Measurements from ENCODE around the gene PSMA2. TPM values are rescaled to one million over a fixed set of nuclear protein-coding genes. Genes with fewer than 3 reads are reported as not detected.

Gene PSMA2
- total and polyA plus RNA-seq, 2 donors (not counting 1 experiment from before 2014, with no cell fraction given) = 27.2 to 161 TPM

DNA sequence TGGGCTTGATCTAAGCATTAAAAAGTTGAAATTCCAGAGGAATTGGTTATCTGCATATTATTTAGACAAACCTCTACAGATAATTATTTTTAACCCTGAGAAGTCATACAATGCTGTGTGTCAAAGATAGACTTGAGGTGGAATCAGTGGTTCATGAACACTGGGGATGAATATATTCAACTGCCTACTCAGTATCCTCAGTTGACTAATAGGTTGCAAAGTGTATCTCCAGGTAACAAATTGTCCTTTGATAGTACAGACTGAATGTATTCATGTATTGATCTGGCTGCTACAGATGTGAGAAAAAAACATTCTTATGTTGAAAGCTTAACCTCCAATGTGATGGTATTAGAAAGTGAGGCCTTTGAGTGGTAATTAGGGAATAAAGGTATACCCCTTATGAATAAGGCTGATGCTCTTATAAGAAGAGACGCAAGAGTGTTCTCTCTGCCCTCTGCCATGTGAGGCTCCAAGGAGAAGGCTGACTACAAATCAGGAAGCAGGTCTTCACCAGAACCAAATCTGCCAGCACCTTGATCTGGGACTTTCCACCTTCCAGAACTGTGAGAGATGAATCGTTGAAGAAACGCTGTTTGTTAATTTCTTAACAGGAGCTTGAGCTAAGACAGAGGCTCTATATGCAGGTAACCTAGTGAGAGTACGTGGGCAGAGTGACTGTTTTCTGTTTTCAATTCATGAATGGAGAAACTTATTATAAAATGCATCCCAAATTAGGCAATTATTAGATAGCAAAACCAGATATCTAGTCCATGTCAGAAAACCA lies 7.7 kb upstream of the PSMA2 start:
- H3K36me3 ChIP-seq (ENCODE audit: control insufficient read depth, insufficient read depth, low read length) = peaks cover 7% of the 10 kb centered on the region
- TF ChIP-seq EZH2 (IDR thresholded peaks at IDR 0.05; ENCODE audit: low read length, missing control alignments) = no peak
- no peak for TF ChIP-seq CTCF (conservative IDR thresholded peaks at IDR 0.05 in 1 of 2, IDR thresholded peaks at IDR 0.05 in 1 of 2; ENCODE audit: low read depth in 1 of 2, low read length in 2 of 2)
- no peaks in the 10 kb centered on the region for H3K27me3 ChIP-seq (ENCODE audit: control insufficient read depth, insufficient read depth, low read length)
- no peak overlapping the region for H3K9ac ChIP-seq (ENCODE audit: insufficient read depth, low read length)
- DNase-seq (ENCODE audit: low read depth in 2 of 2) = no peak
- H3K27ac ChIP-seq (ENCODE audit: insufficient read depth, low read length) = no peak overlapping the region
- H3K4me1 ChIP-seq (ENCODE audit: control insufficient read depth, extremely low read depth, insufficient read depth, low read length) = no peaks in the 10 kb centered on the region
- no peaks in the 10 kb centered on the region for H4K20me1 ChIP-seq (ENCODE audit: control insufficient read depth, extremely low read depth, insufficient read depth, low read length)
- H3K4me2 ChIP-seq (ENCODE audit: extremely low read depth, insufficient read depth, low read length) = no peak overlapping the region
- no peak overlapping the region for H2AFZ ChIP-seq (ENCODE audit: low read length)
- H3K4me3 ChIP-seq (replicated peaks in 1 of 4; ENCODE audit: control extremely low read depth in 1 of 4, insufficient read depth in 1 of 4, low read depth in 3 of 4, low read length in 4 of 4) = no peak overlapping the region
- H3K79me2 ChIP-seq (ENCODE audit: control insufficient read depth, insufficient read depth, low read length) = peaks cover 1% of the 10 kb centered on the region
- H3K9me3 ChIP-seq (ENCODE audit: control insufficient read depth, insufficient read depth, low read depth, low read length) = no peaks in the 10 kb centered on the region

- H3K9ac ChIP-seq (ENCODE audit: insufficient read depth, low read length) = no peak overlapping the region
- peaks cover 27% of the 10 kb centered on the region for H3K79me2 ChIP-seq (ENCODE audit: control insufficient read depth, insufficient read depth, low read length)
- peaks cover 7% of the 10 kb centered on the region for H3K36me3 ChIP-seq (ENCODE audit: control insufficient read depth, insufficient read depth, low read length)
These were observed 3.9 kb upstream of the PSMA2 start for GRCh38 chr7:42935861-42936260.

GRCh38 chr7:42934291-42934690 lies 2.3 kb upstream of the PSMA2 start:
- Histone ChIP-seq H3K9ac (ENCODE audit: insufficient read depth, low read length) (no peak overlapping the region), H2AFZ (ENCODE audit: low read length) (no peak overlapping the region), H3K4me3 (replicated peaks in 1 of 4; ENCODE audit: control extremely low read depth in 1 of 4, insufficient read depth in 1 of 4, low read depth in 3 of 4, low read length in 4 of 4) (peak overlapping the region in 1 of 4 experiments; percentile 15), H3K79me2 (ENCODE audit: control insufficient read depth, insufficient read depth, low read length) (peaks cover 43% of the 10 kb centered on the region), H3K27ac (ENCODE audit: insufficient read depth, low read length) (no peak overlapping the region), H4K20me1 (ENCODE audit: control insufficient read depth, extremely low read depth, insufficient read depth, low read length) (no peaks in the 10 kb centered on the region), H3K9me3 (ENCODE audit: control insufficient read depth, insufficient read depth, low read depth, low read length) (no peaks in the 10 kb centered on the region), H3K36me3 (ENCODE audit: control insufficient read depth, insufficient read depth, low read length) (peaks cover 7% of the 10 kb centered on the region), H3K4me2 (ENCODE audit: extremely low read depth, insufficient read depth, low read length) (no peak overlapping the region), H3K4me1 (ENCODE audit: control insufficient read depth, extremely low read depth, insufficient read depth, low read length) (peaks cover 2% of the 10 kb centered on the region), H3K27me3 (ENCODE audit: control insufficient read depth, insufficient read depth, low read length) (no peaks in the 10 kb centered on the region)
- TF ChIP-seq CTCF (conservative IDR thresholded peaks at IDR 0.05 in 1 of 2, IDR thresholded peaks at IDR 0.05 in 1 of 2; ENCODE audit: low read depth in 1 of 2, low read length in 2 of 2) (no peak), EZH2 (IDR thresholded peaks at IDR 0.05; ENCODE audit: low read length, missing control alignments) (no peak)
- DNase-seq (ENCODE audit: low read depth in 2 of 2) = no peak

More at GRCh38 chr7:42935861-42936260, 3.9 kb upstream of the PSMA2 start:
- Histone ChIP-seq H3K4me1 (ENCODE audit: control insufficient read depth, extremely low read depth, insufficient read depth, low read length) (no peaks in the 10 kb centered on the region), H3K27ac (ENCODE audit: insufficient read depth, low read length) (no peak overlapping the region), H3K9me3 (ENCODE audit: control insufficient read depth, insufficient read depth, low read depth, low read length) (no peaks in the 10 kb centered on the region), H3K27me3 (ENCODE audit: control insufficient read depth, insufficient read depth, low read length) (no peaks in the 10 kb centered on the region), H3K4me2 (ENCODE audit: extremely low read depth, insufficient read depth, low read length) (no peak overlapping the region), H3K4me3 (replicated peaks in 1 of 4; ENCODE audit: control extremely low read depth in 1 of 4, insufficient read depth in 1 of 4, low read depth in 3 of 4, low read length in 4 of 4) (no peak overlapping the region), H2AFZ (ENCODE audit: low read length) (no peak overlapping the region), H4K20me1 (ENCODE audit: control insufficient read depth, extremely low read depth, insufficient read depth, low read length) (no peaks in the 10 kb centered on the region)
- TF ChIP-seq CTCF (conservative IDR thresholded peaks at IDR 0.05 in 1 of 2, IDR thresholded peaks at IDR 0.05 in 1 of 2; ENCODE audit: low read depth in 1 of 2, low read length in 2 of 2) (no peak), EZH2 (IDR thresholded peaks at IDR 0.05; ENCODE audit: low read length, missing control alignments) (no peak)
- peak in 1 of 2 donors; percentile 12 for DNase-seq (ENCODE audit: low read depth in 2 of 2)

Data from fibroblast of lung (primary cell).